ENCODE results near the gene AEN. TPM values are rescaled to one million over a fixed set of nuclear protein-coding genes. Genes with fewer than 3 reads are reported as not detected.

AEN gene
- total and polyA plus RNA-seq, 2 of the 8 experiments (the other 6 are each of a cell fraction or from before 2014, with no cell fraction given) = 112 to 122 TPM

- Histone ChIP-seq H2BK12ac (ENCODE audit: low read depth, low read length) (no peak overlapping the region), H2AFZ (ENCODE audit: low read length) (no peak overlapping the region), H4K5ac (ENCODE audit: insufficient read length, low read depth, low read length) (no peak overlapping the region), H3K79me2 (ENCODE audit: control insufficient read depth in 1 of 2, insufficient read depth in 2 of 2, low read length in 2 of 2) (peaks cover 45 to 67% of the 10 kb centered on the region in 2 experiments), H4K8ac (ENCODE audit: extremely low read depth, insufficient read depth, low read length) (peak overlapping the region; percentile 53; the same call in 1 of the 2 replicates), H4K20me1 (replicated peaks in 1 of 2; ENCODE audit: control insufficient read depth in 1 of 2, insufficient read depth in 2 of 2, low read length in 2 of 2) (peaks cover 70 to 71% of the 10 kb centered on the region in 2 experiments), H3K18ac (ENCODE audit: extremely low read depth, low read length) (no peak overlapping the region), H3K27me3 (replicated peaks in 1 of 4; ENCODE audit: control insufficient read depth in 3 of 4, extremely low read depth in 1 of 4, insufficient read depth in 3 of 4, low read length in 3 of 4) (no peaks in the 10 kb centered on the region), H3K27ac (ENCODE audit: low read depth, low read length) (no peak overlapping the region), H3K4ac (replicated peaks; ENCODE audit: insufficient read length, low read depth, low read length) (no peak overlapping the region), H4K91ac (replicated peaks; ENCODE audit: insufficient read length, low read length) (no peak overlapping the region), H3K14ac (ENCODE audit: insufficient read length) (no peak overlapping the region), H3K4me2 (ENCODE audit: insufficient read depth in 1 of 2, low read depth in 2 of 2, low read length in 2 of 2) (no peak overlapping the region), H3K4me3 (ENCODE audit: extremely low read depth in 1 of 4, insufficient read depth in 2 of 4, low read depth in 3 of 4, low read length in 4 of 4) (peak overlapping the region in 1 of 4 experiments; percentile 6; a peak in 1 of 8 replicates), H3K36me3 (ENCODE audit: control insufficient read depth in 2 of 4, insufficient read depth in 4 of 4, low read length in 3 of 4) (peaks cover 51 to 86% (median 72%) of the 10 kb centered on the region in 4 experiments), H2BK5ac (ENCODE audit: low read depth, low read length) (no peak overlapping the region), H2AK5ac (ENCODE audit: low read depth, low read length) (no peak overlapping the region), H3K56ac (replicated peaks; ENCODE audit: insufficient read length, low read depth, low read length) (no peak overlapping the region), H3K23me2 (ENCODE audit: low read depth, low read length) (peaks cover 4% of the 10 kb centered on the region; the same call in 1 of the 2 replicates), H3K9me3 (ENCODE audit: insufficient read depth in 2 of 2, low read depth in 1 of 2, low read length in 1 of 2) (no peaks in the 10 kb centered on the region), H2BK120ac (replicated peaks; ENCODE audit: low read depth, low read length) (no peak overlapping the region), H2BK15ac (ENCODE audit: low read length) (no peak overlapping the region), H2BK20ac (ENCODE audit: low read length) (no peak overlapping the region), H3K4me1 (replicated peaks in 1 of 4; ENCODE audit: control insufficient read depth in 3 of 4, insufficient read depth in 4 of 4, low read length in 3 of 4) (peaks cover 9 to 19% (median 11%) of the 10 kb centered on the region in 4 experiments), H3K23ac (ENCODE audit: insufficient read length) (no peak overlapping the region), H3K9ac (replicated peaks in 1 of 4; ENCODE audit: extremely low read depth in 1 of 4, low read depth in 3 of 4, low read length in 3 of 4) (no peak overlapping the region), H3K79me1 (ENCODE audit: low read depth, low read length) (peaks cover 30% of the 10 kb centered on the region; the same call in 1 of the 2 replicates)
- DNase-seq (ENCODE audit: low read depth in 1 of 2, low spot score in 2 of 2) = no peak
- CTCF ChIA-PET (ENCODE audit: partially characterized antibody) = interaction anchor here (1.2 to 1.5 kb wide), 4 partner anchors 10 to 210 kb away, joined by 3 to 5 read pairs (median 4); partner anchors contain the start of gene ISG20
- 93% methylated on average over 5 of the region's 5 CpGs; no CpG with 5 or more reads in 1 of the 2 experiments for WGBS, 2 experiments (ENCODE audit: extremely low coverage in 1 of 2, insufficient coverage in 1 of 2, insufficient read length in 1 of 2, insufficient replicate concordance in 2 of 2, low coverage in 1 of 2, low lambda C conversion rate in 2 of 2, missing lambda C conversion rate in 1 of 2)
- POLR2A ChIA-PET (ENCODE audit: partially characterized antibody) = interaction anchor here (1.0 to 7.5 kb wide), 7 partner anchors 6 to 148 kb away, joined by 3 to 61 read pairs (median 4); no protein-coding TSS in a partner anchor
- FAIRE-seq = no peak
- TF ChIP-seq EP300 (IDR thresholded peaks at IDR 0.05; ENCODE audit: borderline replicate concordance in 1 of 2, low read depth in 2 of 2, low read length in 2 of 2) (no peak), USF2 (IDR thresholded peaks at IDR 0.05; ENCODE audit: low read length) (no peak), YY1 (IDR thresholded peaks at IDR 0.05; ENCODE audit: low read depth, low read length) (no peak), SIX5 (IDR thresholded peaks at IDR 0.05; ENCODE audit: low read depth, low read length) (no peak), POLR2AphosphoS5 (IDR thresholded peaks at IDR 0.05; ENCODE audit: low read depth, low read length) (peak; percentile 78; the same call in 1 of the 2 replicates), SRF (IDR thresholded peaks at IDR 0.05; ENCODE audit: low read depth, low read length) (no peak), CHD2 (IDR thresholded peaks at IDR 0.05; ENCODE audit: low read length) (no peak), NANOG (IDR thresholded peaks at IDR 0.05; ENCODE audit: insufficient read depth, low read depth, low read length, poor library complexity, severe bottlenecking) (no peak), ATF3 (IDR thresholded peaks at IDR 0.05; ENCODE audit: insufficient read depth, low read depth, low read length) (no peak)
Observed at GRCh38 chr15:88628018-88628654, 7.0 kb downstream of the AEN start.
